Fibroblast of skin of abdomen (primary cell): ENCODE data around the gene SLC2A9.

Experiments
- DNase-seq: peaks from one replicate; pipeline ENCODE4 v3.0.0-alpha.2; 2013

Gene SLC2A9

GRCh38 chr4:10019521-10020051 is 1.7 kb downstream of the SLC2A9 start:
- DNase-seq, result no peak

- peak; percentile 96 for DNase-seq
Observed at GRCh38 chr4:10018818-10019461, 2.4 kb downstream of the SLC2A9 start.

GRCh38 chr4:10017037-10017893 is 4.0 kb downstream of the SLC2A9 start:
- DNase-seq, result no peak

GRCh38 chr4:10016169-10016568 is 5.1 kb downstream of the SLC2A9 start:
- DNase-seq, result no peak

GRCh38 chr4:10015140-10015753 is 6.0 kb downstream of the SLC2A9 start:
- DNase-seq, result peak; percentile 33

GRCh38 chr4:10013722-10014121 is 7.6 kb downstream of the SLC2A9 start:
- DNase-seq, result no peak

GRCh38 chr4:10011885-10012284 is 9.4 kb downstream of the SLC2A9 start:
- no peak for DNase-seq

- no peak for DNase-seq
Observed at GRCh38 chr4:10011277-10011676, 10.0 kb downstream of the SLC2A9 start.

GRCh38 chr4:10009861-10010500 is 11.3 kb downstream of the SLC2A9 start:
- peak; percentile 14 for DNase-seq

GRCh38 chr4:10008609-10009005 is 12.7 kb downstream of the SLC2A9 start:
- no peak for DNase-seq

GRCh38 chr4:10007793-10008608 is 13.3 kb downstream of the SLC2A9 start:
- DNase-seq, result peak; percentile 25

- no peak for DNase-seq
Observed at GRCh38 chr4:10007436-10007740, 13.9 kb downstream of the SLC2A9 start.

- no peak for DNase-seq
Observed at GRCh38 chr4:10006601-10007435, 14.5 kb downstream of the SLC2A9 start.

GRCh38 chr4:10006231-10006600 is 15.1 kb downstream of the SLC2A9 start:
- no peak for DNase-seq

GRCh38 chr4:10005632-10006031 is 15.7 kb downstream of the SLC2A9 start:
- DNase-seq, result no peak

GRCh38 chr4:10003666-10004065 is 17.6 kb downstream of the SLC2A9 start:
- DNase-seq, result no peak

- DNase-seq, result no peak
Observed at GRCh38 chr4:10002278-10002677, 19.0 kb downstream of the SLC2A9 start.

- no peak for DNase-seq
Observed at GRCh38 chr4:10001757-10002156, 19.5 kb downstream of the SLC2A9 start.

- DNase-seq, result peak; percentile 38
Observed at GRCh38 chr4:9999956-10000561, 21.2 kb downstream of the SLC2A9 start.

- peak; percentile 31 for DNase-seq
Observed at GRCh38 chr4:9997886-9998285, 23.4 kb downstream of the SLC2A9 start.
